SK-N-MC (cell line): ENCODE results near the gene AMFR.

ENCODE experiments used
- EZH2 ChIP-seq: fragments of 200-600 bp; sonication (generic); IDR thresholded peaks from one replicate; pipeline ENCODE4 v1.6.1; 2017; ENCODE audit warnings: antibody characterized with exemption
- FOXP2 ChIP-seq: optimal IDR thresholded peaks from 2 replicates; pipeline ENCODE3; 2011; ENCODE audit warnings: mild to moderate bottlenecking, moderate library complexity; ENCODE audit not compliant: insufficient read depth; ENCODE audit errors: extremely low read length, control extremely low read depth
- POLR2AphosphoS5 ChIP-seq: IDR thresholded peaks from 2 replicates; pipeline ENCODE4 v1.6.1; 2012; ENCODE audit warnings: mild to moderate bottlenecking, low read depth, low read length, borderline replicate concordance

- TF ChIP-seq POLR2AphosphoS5 (no peak), EZH2 (no peak), FOXP2 (no peak)
Observed at GRCh38 chr16:56345406-56346050, 79.8 kb downstream of the AMFR start.
